Activated T-cell treated with anti-CD3 and anti-CD28 coated beads for 1 hour (primary cell): ENCODE data around the gene UBE2D2.

Source experiments
- DNase-seq: peaks from one replicate; pipeline ENCODE4 v3.0.0-alpha.2; 2020; ENCODE audit warnings: low read depth

Gene UBE2D2

DNA sequence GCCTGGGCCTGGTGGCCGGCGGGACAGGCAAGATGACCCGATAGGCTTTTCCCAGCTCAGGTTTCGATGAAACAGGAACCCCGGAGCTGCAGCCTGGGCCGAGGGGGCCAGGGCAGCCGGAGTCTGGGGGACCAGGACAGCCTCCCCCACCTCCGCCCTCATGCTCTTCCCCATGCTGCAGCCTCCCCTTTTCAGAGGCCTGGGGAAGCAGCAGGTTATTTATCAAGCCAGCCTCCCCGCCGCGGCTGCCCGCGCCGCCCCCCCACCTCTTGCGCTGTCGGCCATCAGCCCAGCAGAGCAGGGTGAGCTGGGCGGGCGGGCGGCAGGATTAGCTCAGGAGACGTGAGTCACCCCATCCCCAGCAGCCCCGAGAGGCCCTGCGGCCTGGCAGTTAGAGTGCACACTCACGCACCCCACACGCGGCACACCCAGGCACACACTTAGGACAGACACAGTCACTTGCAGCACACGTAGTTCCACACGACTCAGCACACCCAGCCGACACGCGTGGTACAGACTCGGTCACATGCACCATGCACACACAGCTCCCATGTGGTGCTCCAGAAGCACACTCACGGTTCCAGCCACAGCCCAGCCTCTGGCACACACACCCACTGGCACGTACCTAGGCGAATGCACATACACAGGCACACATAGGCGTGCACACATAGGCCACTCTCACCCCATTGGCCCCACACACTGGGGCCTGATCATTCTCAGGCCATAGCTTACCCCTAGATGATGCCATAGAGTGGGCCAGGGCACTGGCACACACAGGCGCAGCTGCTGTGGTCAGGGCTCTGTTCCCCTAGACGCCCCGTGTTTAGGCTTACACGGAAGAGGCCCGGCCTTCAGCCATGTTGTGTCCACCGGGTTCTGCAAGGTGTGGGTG, 100.0 kb downstream of the UBE2D2 start:
- DNase-seq = no peak

DNA sequence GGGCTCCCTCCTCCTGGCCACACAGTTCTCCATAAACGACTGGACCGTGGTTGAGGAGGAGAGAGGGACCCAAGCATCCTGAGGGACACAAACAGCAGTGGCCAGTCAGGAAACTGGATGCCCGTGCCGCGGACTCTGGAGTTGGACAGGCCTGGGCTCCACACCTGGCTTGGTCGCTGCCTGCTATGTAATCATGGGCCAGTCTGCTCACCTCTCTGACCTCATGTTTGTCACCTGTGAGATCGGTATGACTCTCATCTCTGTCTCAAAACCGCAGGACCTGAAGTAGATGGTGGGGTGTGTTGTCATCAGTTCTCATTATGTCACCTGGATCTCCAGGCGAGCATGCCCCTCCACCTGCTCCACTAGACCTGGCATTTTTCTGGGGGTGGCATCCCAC, 101.5 kb downstream of the UBE2D2 start:
- no peak for DNase-seq

- no peak for DNase-seq
Measured at GRCh38 chr5:139663207-139664085, 102.3 kb downstream of the UBE2D2 start.

- no peak for DNase-seq
Measured at GRCh38 chr5:139664086-139664693, 103.1 kb downstream of the UBE2D2 start.

GRCh38 chr5:139664727-139665351, 103.7 kb downstream of the UBE2D2 start:
- DNase-seq = no peak

GRCh38 chr5:139665626-139666025, 104.5 kb downstream of the UBE2D2 start:
- DNase-seq = no peak

- no peak for DNase-seq
Measured at GRCh38 chr5:139666551-139666950, 105.4 kb downstream of the UBE2D2 start.

- no peak for DNase-seq
Measured at GRCh38 chr5:139667001-139667729, 106.0 kb downstream of the UBE2D2 start.

- DNase-seq = no peak
Measured at GRCh38 chr5:139667730-139668063, 106.6 kb downstream of the UBE2D2 start.

GRCh38 chr5:139668064-139668880, 107.1 kb downstream of the UBE2D2 start:
- no peak for DNase-seq

DNA sequence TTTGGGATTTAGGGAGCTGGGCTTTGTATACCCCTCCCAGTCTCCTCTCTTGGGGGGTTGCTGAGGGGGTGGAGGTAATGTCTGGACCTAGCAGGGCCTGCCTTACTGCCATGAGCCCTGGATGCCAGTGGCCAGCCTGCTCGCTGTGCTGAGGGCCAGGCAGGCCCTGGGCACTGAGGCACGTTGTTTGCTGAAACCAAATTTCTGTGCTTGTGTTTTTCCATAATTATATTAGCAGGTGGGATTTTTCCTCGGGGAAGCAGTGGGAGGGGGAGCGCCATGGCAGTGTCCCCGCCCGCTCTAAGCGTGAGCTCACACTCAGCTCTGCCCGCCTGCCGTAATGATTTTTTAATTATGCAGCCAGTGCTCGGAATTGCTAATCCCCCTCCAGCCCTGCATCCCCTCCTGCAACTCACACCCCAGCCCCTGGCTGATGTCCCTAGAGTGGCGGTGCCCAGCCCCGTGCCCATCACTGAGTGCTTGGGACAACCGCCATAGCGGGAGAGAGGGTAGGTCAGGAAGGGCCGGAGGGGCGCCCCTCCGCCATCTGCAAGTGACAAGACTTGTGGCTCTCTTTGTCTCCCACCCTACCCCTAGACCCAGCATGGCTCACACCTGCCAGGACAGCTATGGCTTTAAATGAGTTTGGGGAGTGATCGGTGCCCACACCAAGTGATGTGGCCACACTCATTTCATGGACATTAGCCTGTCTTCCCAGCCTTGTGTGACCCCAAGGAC, 108.0 kb downstream of the UBE2D2 start:
- no peak for DNase-seq

DNA sequence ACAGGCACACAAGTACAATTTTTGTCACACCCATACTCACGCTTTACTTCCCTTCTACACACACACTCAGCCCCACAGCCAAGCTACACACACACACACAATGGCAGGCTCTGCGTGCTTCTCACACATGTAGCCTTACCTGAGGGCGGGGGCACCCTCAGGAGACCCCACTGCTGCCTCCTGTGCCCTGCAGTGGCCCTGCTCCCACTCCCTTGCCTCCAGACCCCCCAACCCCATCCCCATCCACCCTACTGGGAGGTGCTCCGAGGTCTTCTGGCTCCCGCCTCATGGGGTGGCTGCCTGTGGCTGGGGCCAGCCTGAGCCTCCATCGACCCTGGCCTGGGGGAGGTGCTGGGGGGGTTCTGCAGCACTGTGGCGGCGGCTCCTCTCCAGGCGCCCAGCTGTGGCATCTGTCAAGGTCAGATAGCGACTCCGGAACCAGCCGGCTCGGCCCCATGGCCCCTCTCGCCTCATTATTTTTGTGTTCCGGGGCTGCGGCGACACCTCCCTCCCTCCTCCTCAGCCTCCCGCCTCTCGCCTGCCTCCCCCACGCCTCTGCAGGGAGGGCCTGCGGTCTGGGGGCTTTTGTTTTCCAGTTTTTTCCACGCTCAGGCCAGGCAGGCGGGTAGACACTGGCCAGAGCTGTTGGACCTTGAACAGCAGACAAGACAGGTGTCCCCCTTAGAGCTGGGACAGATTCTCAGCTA, 108.7 kb downstream of the UBE2D2 start:
- no peak for DNase-seq

- no peak for DNase-seq
Measured at GRCh38 chr5:139670369-139671095, 109.4 kb downstream of the UBE2D2 start.

GRCh38 chr5:139671096-139671841, 110.1 kb downstream of the UBE2D2 start:
- DNase-seq = no peak

DNA sequence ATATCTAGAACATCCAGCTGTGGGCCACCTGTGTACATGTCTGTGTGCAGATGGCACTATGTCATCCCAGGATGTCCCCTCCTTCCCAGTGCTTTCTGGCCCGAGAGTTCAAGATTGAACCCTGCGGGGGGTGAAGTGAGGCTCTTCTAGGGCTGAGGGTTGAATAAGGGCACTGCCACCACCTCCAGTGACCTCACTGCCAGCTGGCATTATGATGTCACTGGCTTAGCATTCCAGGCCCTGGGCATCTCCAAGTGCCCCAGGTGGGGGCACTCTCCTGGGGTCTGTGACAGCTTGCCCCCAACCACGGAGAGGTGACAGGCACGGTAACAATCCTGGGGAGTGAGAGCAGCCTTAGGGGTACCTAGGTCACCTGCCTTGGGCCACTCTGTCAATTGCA, 114.1 kb downstream of the UBE2D2 start:
- no peak for DNase-seq

- DNase-seq = no peak
Measured at GRCh38 chr5:139675825-139676224, 114.7 kb downstream of the UBE2D2 start.

DNA sequence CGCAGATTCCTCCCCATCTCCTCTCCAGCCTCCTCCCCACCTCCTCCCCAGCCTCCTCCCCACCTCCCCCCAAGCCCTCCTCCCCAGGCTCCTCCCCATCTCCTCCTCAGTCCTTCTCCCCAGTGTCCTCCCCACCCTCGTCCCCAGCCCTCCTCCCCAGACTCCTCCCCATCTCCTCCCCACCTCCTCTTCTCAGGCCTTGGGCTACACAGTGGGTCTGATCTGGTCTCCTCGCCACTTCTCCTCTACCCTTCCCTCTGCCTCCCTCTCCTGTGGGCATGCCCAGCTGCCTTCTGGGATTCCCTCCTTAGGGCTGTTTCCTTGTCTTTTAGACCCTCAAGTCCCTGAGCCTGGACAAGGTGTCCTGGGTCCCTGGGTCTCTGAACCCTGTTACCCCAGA, 115.3 kb downstream of the UBE2D2 start:
- DNase-seq = no peak
